ENCODE results near the gene EXOC2. TPM values are rescaled to one million over a fixed set of nuclear protein-coding genes. Genes with fewer than 3 reads are reported as not detected.
A peak's percentile ranks its signal among the peaks of the same experiment; 100 is the strongest.

The EXOC2 gene
- total RNA-seq, 1 donor from 2014 or later, result 28.5 TPM

GRCh38 chr6:656460-657252 lies 36.3 kb downstream of the EXOC2 start, which contains the start of gene HUS1B:
HUS1B (minus strand) TSS chr6:657100; CDS start chr6:656944, 156 bp downstream.
- ATAC-seq (peak in 1 of 2 donors; percentile 21), DNase-seq (no peak)
- Histone ChIP-seq H3K27me3 (ENCODE audit: low read depth) (no peaks in the 10 kb centered on the region), H3K4me1 (peaks cover 21% of the 10 kb centered on the region), H3K27ac (no peak within 1 kb of the TSS), H3K36me3 (peaks cover 11% of the 10 kb centered on the region), H3K9me3 (no peaks in the 10 kb centered on the region), H3K4me3 (no peak within 1 kb of the TSS)
- no peak for TF ChIP-seq CTCF (IDR thresholded peaks at IDR 0.05)
- intact Hi-C loops (cut with DNase I), result no loop called here

- no peak for TF ChIP-seq CTCF (IDR thresholded peaks at IDR 0.05)
- intact Hi-C loops (cut with DNase I), result no loop called here
- ATAC-seq, result no peak
- Histone ChIP-seq H3K27me3 (ENCODE audit: low read depth) (no peaks in the 10 kb centered on the region), H3K36me3 (peaks cover 11% of the 10 kb centered on the region), H3K9me3 (no peaks in the 10 kb centered on the region), H3K27ac (no peak overlapping the region), H3K4me1 (peaks cover 16% of the 10 kb centered on the region), H3K4me3 (no peak overlapping the region)
- DNase-seq, result no peak
These were observed 38.8 kb downstream of the EXOC2 start for GRCh38 chr6:654136-654535.

GRCh38 chr6:652865-653264 lies 40.1 kb downstream of the EXOC2 start:
- Histone ChIP-seq H3K27me3 (ENCODE audit: low read depth) (no peaks in the 10 kb centered on the region), H3K27ac (no peak overlapping the region), H3K36me3 (peaks cover 11% of the 10 kb centered on the region), H3K4me3 (no peak overlapping the region), H3K9me3 (no peaks in the 10 kb centered on the region), H3K4me1 (peaks cover 10% of the 10 kb centered on the region)
- intact Hi-C loops (cut with DNase I), result no loop called here
- peak in 1 of 2 donors; percentile 20 for ATAC-seq
- no peak for DNase-seq
- TF ChIP-seq CTCF (IDR thresholded peaks at IDR 0.05), result no peak

GRCh38 chr6:650098-650497 lies 42.8 kb downstream of the EXOC2 start:
- H3K4me1 ChIP-seq, result peaks cover 6% of the 10 kb centered on the region
- TF ChIP-seq CTCF (IDR thresholded peaks at IDR 0.05), result no peak
- no peaks in the 10 kb centered on the region for H3K36me3 ChIP-seq
- H3K27ac ChIP-seq, result no peak overlapping the region
- ATAC-seq (peak in 1 of 2 donors; percentile 75), DNase-seq (no peak)
- intact Hi-C loops (cut with DNase I), result no loop called here
- H3K9me3 ChIP-seq, result no peaks in the 10 kb centered on the region
- H3K27me3 ChIP-seq (ENCODE audit: low read depth), result no peaks in the 10 kb centered on the region
- H3K4me3 ChIP-seq, result no peak overlapping the region

- TF ChIP-seq CTCF (IDR thresholded peaks at IDR 0.05), result no peak
- H3K36me3 ChIP-seq, result no peaks in the 10 kb centered on the region
- H3K27me3 ChIP-seq (ENCODE audit: low read depth), result no peaks in the 10 kb centered on the region
- no peaks in the 10 kb centered on the region for H3K4me1 ChIP-seq
- H3K9me3 ChIP-seq, result no peaks in the 10 kb centered on the region
- no peak for ATAC-seq
- H3K4me3 ChIP-seq, result no peak overlapping the region
- DNase-seq, result no peak
- intact Hi-C loops (cut with DNase I), result no loop called here
- H3K27ac ChIP-seq, result no peak overlapping the region
These were observed 50.1 kb downstream of the EXOC2 start for GRCh38 chr6:642805-643204.

All from lower lobe of right lung (tissue), 2 donors.